Kidney epithelial cell (primary cell): Measurements from ENCODE around the gene CTF1. TPM values are rescaled to one million over a fixed set of nuclear protein-coding genes. Genes with fewer than 3 reads are reported as not detected.

Experiments used
- DNase-seq: peaks from one replicate; pipeline ENCODE4 v3.0.0-alpha.2; 2010; ENCODE audit warnings: low read depth
- H3K27me3 ChIP-seq: 2 replicates; pipeline ENCODE4 v1.6.0; 2011; ENCODE audit warnings: low read length; ENCODE audit not compliant: control insufficient read depth, insufficient read depth
- H3K36me3 ChIP-seq: 2 replicates; pipeline ENCODE4 v1.5.1; 2011; ENCODE audit warnings: low read length; ENCODE audit not compliant: control insufficient read depth, insufficient read depth
- H3K4me3 ChIP-seq: 2 replicates; pipeline ENCODE4 v1.5.1; 2011; ENCODE audit warnings: low read depth, mild to moderate bottlenecking, control low read depth, low read length
- total RNA-seq: library from RNA; depleted of rRNA; stranded (reverse); fragments of >200 nt; gene quantifications from 2 replicates; pipeline ENCODE4 v1.2.3, GENCODE V29; 2015
- TF ChIP-seq, protein P1 (sequence below): IDR thresholded peaks from 2 replicates; pipeline ENCODE4 v1.5.1; 2011; ENCODE audit warnings: mild to moderate bottlenecking, moderate library complexity, low read length, control low read depth, inconsistent platforms; ENCODE audit not compliant: insufficient read depth, poor library complexity, severe bottlenecking

Gene CTF1, protein sequence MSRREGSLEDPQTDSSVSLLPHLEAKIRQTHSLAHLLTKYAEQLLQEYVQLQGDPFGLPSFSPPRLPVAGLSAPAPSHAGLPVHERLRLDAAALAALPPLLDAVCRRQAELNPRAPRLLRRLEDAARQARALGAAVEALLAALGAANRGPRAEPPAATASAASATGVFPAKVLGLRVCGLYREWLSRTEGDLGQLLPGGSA
- total RNA-seq = 1.4 and 2.1 TPM in 2 replicates

DNA sequence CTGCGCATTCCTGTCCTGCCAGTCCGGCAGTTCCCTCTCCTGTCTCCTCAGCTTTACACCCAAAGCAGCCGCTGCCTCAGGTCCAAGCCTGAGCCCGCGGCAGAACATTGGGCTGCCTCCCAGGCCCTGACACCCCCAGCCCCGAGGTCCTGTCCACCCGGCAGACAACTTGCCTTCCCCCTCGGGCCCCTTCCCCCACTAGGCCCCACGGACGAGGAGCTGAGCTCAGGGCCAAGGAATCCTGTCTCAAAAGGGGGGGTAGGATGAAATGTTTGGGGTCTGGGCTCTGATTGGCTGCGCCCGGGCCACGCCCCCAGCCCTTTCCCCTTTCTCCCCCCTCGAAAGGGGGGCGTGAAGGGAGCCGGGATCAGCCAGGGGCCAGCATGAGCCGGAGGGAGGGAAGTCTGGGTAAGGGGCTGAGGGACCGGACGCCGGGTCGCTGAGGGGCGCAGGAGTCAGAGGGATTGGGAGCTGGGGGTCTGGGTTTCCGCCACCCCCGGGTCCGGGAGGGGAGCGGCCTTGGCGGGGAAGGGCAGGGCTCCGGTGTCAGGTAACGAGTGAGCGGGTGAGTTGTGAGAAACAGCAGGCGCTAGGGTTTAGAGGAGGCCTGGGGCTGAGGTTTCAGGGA, at the start of gene CTF1:
TSS of gene CTF1 (plus strand) at position 354 of the 628 bp plus-strand sequence. CDS start at position 384, 30 bp downstream.
- Histone ChIP-seq H3K36me3 (no peaks in the 10 kb centered on the region), H3K27me3 (no peaks in the 10 kb centered on the region), H3K4me3 (peak within 1 kb of the TSS; percentile 63)
- TF ChIP-seq, protein P1, sequence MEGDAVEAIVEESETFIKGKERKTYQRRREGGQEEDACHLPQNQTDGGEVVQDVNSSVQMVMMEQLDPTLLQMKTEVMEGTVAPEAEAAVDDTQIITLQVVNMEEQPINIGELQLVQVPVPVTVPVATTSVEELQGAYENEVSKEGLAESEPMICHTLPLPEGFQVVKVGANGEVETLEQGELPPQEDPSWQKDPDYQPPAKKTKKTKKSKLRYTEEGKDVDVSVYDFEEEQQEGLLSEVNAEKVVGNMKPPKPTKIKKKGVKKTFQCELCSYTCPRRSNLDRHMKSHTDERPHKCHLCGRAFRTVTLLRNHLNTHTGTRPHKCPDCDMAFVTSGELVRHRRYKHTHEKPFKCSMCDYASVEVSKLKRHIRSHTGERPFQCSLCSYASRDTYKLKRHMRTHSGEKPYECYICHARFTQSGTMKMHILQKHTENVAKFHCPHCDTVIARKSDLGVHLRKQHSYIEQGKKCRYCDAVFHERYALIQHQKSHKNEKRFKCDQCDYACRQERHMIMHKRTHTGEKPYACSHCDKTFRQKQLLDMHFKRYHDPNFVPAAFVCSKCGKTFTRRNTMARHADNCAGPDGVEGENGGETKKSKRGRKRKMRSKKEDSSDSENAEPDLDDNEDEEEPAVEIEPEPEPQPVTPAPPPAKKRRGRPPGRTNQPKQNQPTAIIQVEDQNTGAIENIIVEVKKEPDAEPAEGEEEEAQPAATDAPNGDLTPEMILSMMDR = no peak
- no peak for DNase-seq

DNA sequence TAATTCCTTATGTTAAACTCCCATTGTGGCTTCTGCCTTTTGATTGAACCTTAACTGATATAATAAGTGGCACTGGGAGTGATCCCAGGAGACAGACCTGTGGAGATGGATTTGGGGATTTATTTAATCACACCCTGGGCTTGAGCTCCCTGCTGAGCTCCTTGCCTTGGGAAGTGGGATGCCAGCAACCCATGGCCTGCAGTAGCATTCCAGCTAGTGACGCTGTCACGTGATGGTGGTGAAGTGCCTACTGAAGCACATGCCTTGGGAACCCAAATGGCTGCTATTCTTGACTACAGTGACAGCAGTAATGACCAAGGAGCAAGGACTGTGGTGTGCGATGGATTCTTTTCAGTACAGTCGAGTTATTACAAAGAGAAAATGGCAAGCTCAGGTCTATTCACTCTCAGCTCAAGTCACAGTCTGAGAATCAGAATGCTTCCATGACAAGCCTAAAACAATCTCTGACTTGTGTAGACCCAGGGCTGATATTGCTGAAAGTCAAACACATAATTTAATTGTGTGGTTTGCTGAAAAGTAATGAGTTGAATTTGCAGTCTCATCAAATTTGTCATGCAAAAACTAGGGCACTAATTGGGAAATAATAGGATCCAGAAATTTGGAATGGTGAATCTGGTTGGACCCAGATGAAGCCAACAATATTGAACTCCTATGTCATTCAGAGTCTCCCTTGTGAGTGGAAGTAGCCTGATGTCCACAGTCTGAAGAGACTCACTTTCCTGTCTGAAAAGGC, 49.6 kb upstream of the CTF1 start:
- Histone ChIP-seq H3K4me3 (no peak overlapping the region), H3K27me3 (no peaks in the 10 kb centered on the region), H3K36me3 (no peaks in the 10 kb centered on the region)
- DNase-seq = no peak
- TF ChIP-seq, protein P1 = no peak

DNA sequence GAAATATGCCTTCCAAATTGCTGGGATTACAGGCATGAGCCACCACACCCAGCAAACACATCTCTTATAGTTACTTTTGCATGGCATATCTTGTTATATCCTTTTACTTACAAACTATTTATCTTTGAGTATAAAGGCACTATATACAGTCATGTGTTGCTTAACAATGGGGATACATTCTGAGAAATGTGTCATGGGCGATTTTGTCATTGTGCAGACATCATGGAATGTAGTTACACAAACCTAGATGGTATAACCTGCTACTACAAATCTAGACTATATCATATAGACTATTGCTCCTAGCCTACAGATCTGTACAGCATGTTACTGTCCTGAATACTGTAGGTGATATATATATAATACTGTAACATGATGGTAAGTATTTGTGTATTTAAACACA, 46.2 kb upstream of the CTF1 start:
- Histone ChIP-seq H3K27me3 (no peaks in the 10 kb centered on the region), H3K4me3 (no peak overlapping the region), H3K36me3 (no peaks in the 10 kb centered on the region)
- DNase-seq = no peak
- TF ChIP-seq, protein P1 = no peak

DNA sequence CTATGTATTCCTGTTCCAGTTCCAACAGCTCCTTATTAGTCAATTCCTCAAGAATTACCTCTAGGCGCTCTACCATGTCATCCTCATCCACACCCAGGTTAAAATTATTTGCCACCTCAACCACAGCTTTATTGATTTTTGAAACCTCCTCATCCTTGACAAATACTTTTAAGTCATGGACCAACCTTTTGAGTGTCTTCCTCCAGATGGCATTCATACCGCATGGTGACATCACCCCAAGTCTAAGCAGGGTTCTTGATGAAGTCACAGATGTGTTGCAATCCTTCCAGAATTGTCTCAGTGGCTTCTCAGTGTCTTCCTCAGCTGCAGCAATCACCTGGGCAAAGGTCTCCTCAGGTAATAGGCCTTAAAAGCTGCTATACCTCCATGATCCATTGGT, 42.7 kb upstream of the CTF1 start:
- Histone ChIP-seq H3K4me3 (no peak overlapping the region), H3K27me3 (no peaks in the 10 kb centered on the region), H3K36me3 (no peaks in the 10 kb centered on the region)
- no peak for DNase-seq
- TF ChIP-seq, protein P1 = no peak

DNA sequence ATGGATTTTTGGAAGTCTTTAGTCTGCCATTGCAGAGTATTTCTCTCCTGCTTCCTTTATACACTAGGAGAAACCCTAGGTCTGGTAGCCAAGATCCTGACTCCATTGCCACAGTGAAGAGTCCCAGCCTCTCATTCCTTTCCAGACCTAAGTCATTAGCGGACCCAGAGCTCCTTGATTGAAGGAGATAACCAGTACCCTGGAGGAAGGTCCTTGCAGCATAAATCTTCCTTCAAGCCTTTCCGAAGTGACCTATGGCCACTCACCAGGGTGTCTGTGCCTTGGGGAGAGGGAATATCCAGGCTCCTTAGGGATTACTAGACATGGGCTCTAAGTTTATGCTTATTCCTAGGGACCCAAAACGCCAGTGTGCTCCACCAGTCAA, 38.3 kb upstream of the CTF1 start:
- no peak overlapping the region for H3K4me3 ChIP-seq
- H3K36me3 ChIP-seq = no peaks in the 10 kb centered on the region
- no peak for DNase-seq
- TF ChIP-seq, protein P1 = no peak
- H3K27me3 ChIP-seq = no peaks in the 10 kb centered on the region
